ENCODE results near the gene RGL1. TPM values are rescaled to one million over a fixed set of nuclear protein-coding genes. Genes with fewer than 3 reads are reported as not detected.

The RGL1 gene
- total and polyA plus RNA-seq, 4 donors, result 7.0 to 51.6 (median 16.4) TPM

DNA sequence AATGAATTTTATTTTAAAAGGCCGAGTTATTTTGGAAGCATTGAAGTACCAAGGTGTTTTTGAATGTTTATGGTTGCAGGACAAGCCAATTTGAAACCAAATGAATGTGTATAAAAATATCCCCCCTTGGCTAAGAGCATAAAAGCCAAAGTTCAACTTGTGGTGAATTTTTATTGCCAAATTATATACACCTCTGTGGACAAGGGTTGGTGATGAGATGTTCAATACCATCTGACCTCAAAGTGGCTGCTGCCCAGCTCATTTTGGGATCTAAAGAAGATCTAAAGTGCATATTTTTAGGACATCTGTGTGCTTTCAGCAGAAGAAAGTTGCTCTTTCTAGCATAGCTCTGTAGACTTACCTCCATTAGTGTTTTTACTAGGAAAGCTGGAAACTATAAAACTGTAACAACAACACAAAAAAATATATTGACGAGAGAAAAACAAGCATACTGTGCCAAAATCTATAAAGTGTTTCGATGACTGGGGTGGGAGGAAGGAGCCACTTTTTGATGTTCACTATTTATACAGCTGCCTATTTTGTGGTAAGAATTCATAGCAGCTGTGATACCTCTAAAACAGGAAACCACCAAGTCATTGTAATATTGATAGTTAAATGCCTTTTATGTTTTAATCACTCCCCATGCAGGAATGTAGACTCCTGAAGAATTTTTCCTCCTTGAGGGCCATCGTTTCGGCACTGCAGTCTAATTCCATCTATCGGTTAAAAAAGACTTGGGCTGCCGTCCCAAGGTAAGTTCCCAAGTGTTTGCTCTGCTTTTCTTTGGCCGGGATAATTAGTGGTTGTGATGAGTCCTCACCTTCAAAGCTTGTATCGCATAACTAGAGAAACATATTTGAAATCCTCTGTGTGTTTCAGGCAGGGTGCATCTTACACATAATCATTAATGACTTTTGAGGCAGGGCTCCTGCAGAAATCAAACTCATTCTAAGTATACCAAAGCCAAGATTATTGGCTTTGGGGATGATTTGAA lies 83.2 kb downstream of the RGL1 start:
- WGBS, 2 donors, result 72% methylated on average over 9 of the region's 9 CpGs
- H3K4me3 ChIP-seq (ENCODE audit: low read length in 2 of 2), result no peak overlapping the region
- intact Hi-C loops (cut with DNase I), result no loop called here
- no peaks in the 10 kb centered on the region for H3K27me3 ChIP-seq (ENCODE audit: control insufficient read depth in 1 of 2, insufficient read depth in 2 of 2, low read length in 1 of 2)
- H3K36me3 ChIP-seq (ENCODE audit: control insufficient read depth in 1 of 2, insufficient read depth in 2 of 2, low read length in 1 of 2), result peaks cover 0 to 4% of the 10 kb centered on the region in 2 donors
- ATAC-seq (ENCODE audit: low FRiP score), result no peak
- H3K4me1 ChIP-seq (ENCODE audit: control insufficient read depth in 1 of 2, insufficient read depth in 2 of 2, low read length in 2 of 2), result peaks cover 0 to 2% of the 10 kb centered on the region in 2 donors
- peak overlapping the region in 1 of 2 donors; percentile 22 for H3K27ac ChIP-seq (ENCODE audit: low read depth in 1 of 2, low read length in 2 of 2)
- no peak for DNase-seq
- H3K9me3 ChIP-seq (ENCODE audit: control insufficient read depth, low read length), result no peaks in the 10 kb centered on the region

DNA sequence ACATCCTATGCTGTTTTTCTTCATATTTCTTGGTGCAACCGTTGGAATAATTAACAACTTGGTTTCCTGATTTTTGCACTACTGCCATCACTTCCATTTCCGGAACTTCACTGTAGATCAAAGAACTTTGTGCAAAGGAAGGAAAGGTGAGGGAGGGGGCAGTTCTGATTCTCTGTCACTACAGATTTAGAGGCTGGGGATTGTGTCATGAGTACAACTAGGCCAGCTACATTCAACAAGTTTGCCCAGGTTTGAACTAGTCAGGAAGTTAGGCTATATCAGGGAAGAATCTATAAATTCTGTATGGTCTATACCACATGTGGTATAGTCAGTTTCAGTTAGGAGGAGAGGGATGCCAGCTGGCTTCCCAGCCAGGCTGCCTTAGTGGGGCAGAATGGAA lies 84.2 kb downstream of the RGL1 start:
- DNase-seq (no peak), ATAC-seq (ENCODE audit: low FRiP score) (no peak)
- Histone ChIP-seq H3K27me3 (ENCODE audit: control insufficient read depth in 1 of 2, insufficient read depth in 2 of 2, low read length in 1 of 2) (no peaks in the 10 kb centered on the region), H3K9me3 (ENCODE audit: control insufficient read depth, low read length) (no peaks in the 10 kb centered on the region), H3K4me1 (ENCODE audit: control insufficient read depth in 1 of 2, insufficient read depth in 2 of 2, low read length in 2 of 2) (peaks cover 0 to 2% of the 10 kb centered on the region in 2 donors), H3K4me3 (ENCODE audit: low read length in 2 of 2) (no peak overlapping the region), H3K27ac (ENCODE audit: low read depth in 1 of 2, low read length in 2 of 2) (no peak overlapping the region), H3K36me3 (ENCODE audit: control insufficient read depth in 1 of 2, insufficient read depth in 2 of 2, low read length in 1 of 2) (peaks cover 0 to 4% of the 10 kb centered on the region in 2 donors)
- intact Hi-C loops (cut with DNase I), result no loop called here
- 93% methylated on average over 2 of the region's 2 CpGs for WGBS, 2 donors

DNA sequence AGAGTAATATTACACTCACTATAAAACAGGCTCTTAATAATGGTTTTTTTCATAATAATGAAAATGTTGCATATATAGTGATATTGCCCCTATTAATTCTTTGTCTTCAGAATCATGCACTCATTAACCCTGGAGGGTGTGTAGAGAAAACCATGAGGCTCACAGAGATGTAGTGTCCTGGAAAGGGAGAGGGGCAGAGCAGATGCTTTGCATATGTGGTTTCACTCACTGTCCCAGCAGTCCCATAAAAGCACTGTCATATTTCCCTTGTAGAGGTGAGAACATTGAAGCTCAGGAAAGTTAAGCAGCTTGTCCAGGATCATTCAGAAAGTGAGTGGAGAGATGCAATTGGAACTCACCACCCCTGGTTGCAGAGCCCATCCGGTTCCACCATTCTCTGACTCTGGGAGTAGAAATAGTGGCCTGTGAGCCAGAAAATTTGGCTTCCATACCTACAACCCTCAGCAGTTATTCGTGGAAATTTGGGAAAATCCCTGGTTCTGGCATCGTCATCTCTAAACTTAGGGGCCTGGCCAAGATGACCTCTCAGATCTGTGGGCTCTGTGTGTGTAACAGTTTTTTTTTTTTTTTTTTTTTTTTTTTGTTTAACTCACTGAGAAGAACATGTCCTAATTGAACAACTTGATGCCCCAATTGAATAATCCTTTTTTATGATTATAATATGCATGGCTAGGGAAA lies 86.4 kb downstream of the RGL1 start:
- H3K4me1 ChIP-seq (ENCODE audit: control insufficient read depth in 1 of 2, insufficient read depth in 2 of 2, low read length in 2 of 2), result peaks cover 0 to 2% of the 10 kb centered on the region in 2 donors
- 71 to 75% methylated on average over 3 of the region's 3 CpGs for WGBS, 2 donors
- ATAC-seq (ENCODE audit: low FRiP score), result peak; percentile 9
- H3K9me3 ChIP-seq (ENCODE audit: control insufficient read depth, low read length), result no peaks in the 10 kb centered on the region
- H3K36me3 ChIP-seq (ENCODE audit: control insufficient read depth in 1 of 2, insufficient read depth in 2 of 2, low read length in 1 of 2), result peaks cover 0 to 4% of the 10 kb centered on the region in 2 donors
- no peak overlapping the region for H3K4me3 ChIP-seq (ENCODE audit: low read length in 2 of 2)
- DNase-seq, result no peak
- H3K27me3 ChIP-seq (ENCODE audit: control insufficient read depth in 1 of 2, insufficient read depth in 2 of 2, low read length in 1 of 2), result no peaks in the 10 kb centered on the region
- intact Hi-C loops (cut with DNase I), result no loop called here
- H3K27ac ChIP-seq (ENCODE audit: low read depth in 1 of 2, low read length in 2 of 2), result no peak overlapping the region

DNA sequence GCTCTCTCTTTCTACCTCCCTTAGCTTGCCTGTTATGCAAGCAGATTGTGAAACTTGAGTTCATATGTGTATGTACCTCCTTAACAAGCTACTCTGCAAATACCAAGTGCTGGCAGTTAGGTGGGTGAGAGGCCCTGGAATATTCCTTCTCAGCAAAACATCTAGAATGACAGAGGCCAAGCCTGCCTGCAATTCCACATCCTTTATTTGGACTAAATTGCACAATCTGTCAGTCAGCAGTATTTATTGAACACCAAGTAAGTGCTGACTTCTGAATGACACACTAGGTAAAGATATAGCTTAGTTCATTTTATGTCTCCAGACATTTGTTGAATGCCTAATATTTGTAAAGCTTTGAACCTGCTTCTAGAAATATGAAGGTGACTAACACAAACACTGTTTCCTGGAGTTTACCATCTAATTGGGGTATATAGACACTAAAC lies 87.5 kb downstream of the RGL1 start:
- peaks cover 0 to 2% of the 10 kb centered on the region in 2 donors for H3K4me1 ChIP-seq (ENCODE audit: control insufficient read depth in 1 of 2, insufficient read depth in 2 of 2, low read length in 2 of 2)
- DNase-seq (no peak), ATAC-seq (ENCODE audit: low FRiP score) (no peak)
- no peaks in the 10 kb centered on the region for H3K27me3 ChIP-seq (ENCODE audit: control insufficient read depth in 1 of 2, insufficient read depth in 2 of 2, low read length in 1 of 2)
- H3K9me3 ChIP-seq (ENCODE audit: control insufficient read depth, low read length), result no peaks in the 10 kb centered on the region
- peaks cover 0 to 4% of the 10 kb centered on the region in 2 donors for H3K36me3 ChIP-seq (ENCODE audit: control insufficient read depth in 1 of 2, insufficient read depth in 2 of 2, low read length in 1 of 2)
- H3K4me3 ChIP-seq (ENCODE audit: low read length in 2 of 2), result no peak overlapping the region
- intact Hi-C loops (cut with DNase I), result no loop called here
- no peak overlapping the region for H3K27ac ChIP-seq (ENCODE audit: low read depth in 1 of 2, low read length in 2 of 2)

DNA sequence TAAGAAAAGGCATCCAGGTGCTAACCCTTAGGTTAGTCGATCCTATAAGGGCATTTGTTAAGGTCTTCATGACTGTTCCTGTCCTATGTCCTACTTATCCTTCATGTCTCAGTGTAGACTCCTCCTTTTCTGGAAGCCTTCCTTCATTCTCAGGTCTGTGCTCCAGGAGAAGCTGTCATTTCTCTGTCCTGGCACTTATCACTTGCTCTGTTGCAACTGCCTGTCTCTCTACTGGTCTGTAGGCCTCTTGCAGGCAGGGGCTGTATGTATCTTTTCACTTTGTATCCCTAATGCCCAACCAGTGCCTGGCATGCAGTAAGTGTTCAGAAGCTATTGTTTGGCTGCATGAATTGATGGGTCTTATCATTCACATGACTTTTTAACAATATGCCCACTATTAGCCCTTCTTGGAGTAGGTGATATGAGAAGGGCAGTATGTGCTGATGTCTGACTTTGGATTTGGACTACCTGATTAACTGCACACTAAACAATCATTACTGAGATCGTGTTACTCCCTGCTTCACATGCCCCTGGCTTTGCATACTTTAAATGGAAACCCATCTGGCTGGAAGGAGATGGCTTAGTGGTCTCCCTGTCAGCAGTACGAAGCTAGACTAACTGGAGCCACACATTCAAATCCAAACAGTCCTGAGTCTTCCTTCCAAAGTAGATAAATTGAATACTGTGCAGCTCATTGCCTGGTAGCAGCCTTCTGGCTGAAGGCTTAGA lies 88.8 kb downstream of the RGL1 start:
- Histone ChIP-seq H3K4me1 (ENCODE audit: control insufficient read depth in 1 of 2, insufficient read depth in 2 of 2, low read length in 2 of 2) (no peaks in the 10 kb centered on the region), H3K27me3 (ENCODE audit: control insufficient read depth in 1 of 2, insufficient read depth in 2 of 2, low read length in 1 of 2) (no peaks in the 10 kb centered on the region), H3K36me3 (ENCODE audit: control insufficient read depth in 1 of 2, insufficient read depth in 2 of 2, low read length in 1 of 2) (peaks cover 0 to 4% of the 10 kb centered on the region in 2 donors), H3K9me3 (ENCODE audit: control insufficient read depth, low read length) (no peaks in the 10 kb centered on the region), H3K4me3 (ENCODE audit: low read length in 2 of 2) (no peak overlapping the region), H3K27ac (ENCODE audit: low read depth in 1 of 2, low read length in 2 of 2) (no peak overlapping the region)
- intact Hi-C loops (cut with DNase I), result no loop called here
- DNase-seq (no peak), ATAC-seq (ENCODE audit: low FRiP score) (no peak)
- WGBS, 2 donors, result 76 to 81% methylated on average over 3 of the region's 3 CpGs

DNA sequence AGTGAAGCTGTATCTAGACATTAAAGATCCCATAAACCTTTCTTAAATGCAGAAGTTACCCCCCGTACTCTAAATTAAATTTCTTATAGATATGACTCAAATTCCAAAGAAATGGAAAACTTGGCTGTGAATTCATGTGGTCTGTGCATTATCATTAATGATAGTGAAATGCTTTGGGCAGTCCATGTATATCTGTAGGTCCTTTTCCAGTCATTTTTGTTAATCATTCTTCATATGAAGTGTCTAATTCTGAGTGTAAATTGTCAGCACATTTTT lies 89.3 kb downstream of the RGL1 start:
- Histone ChIP-seq H3K9me3 (ENCODE audit: control insufficient read depth, low read length) (no peaks in the 10 kb centered on the region), H3K27me3 (ENCODE audit: control insufficient read depth in 1 of 2, insufficient read depth in 2 of 2, low read length in 1 of 2) (no peaks in the 10 kb centered on the region), H3K4me3 (ENCODE audit: low read length in 2 of 2) (no peak overlapping the region), H3K4me1 (ENCODE audit: control insufficient read depth in 1 of 2, insufficient read depth in 2 of 2, low read length in 2 of 2) (no peaks in the 10 kb centered on the region), H3K27ac (ENCODE audit: low read depth in 1 of 2, low read length in 2 of 2) (no peak overlapping the region), H3K36me3 (ENCODE audit: control insufficient read depth in 1 of 2, insufficient read depth in 2 of 2, low read length in 1 of 2) (peaks cover 0 to 4% of the 10 kb centered on the region in 2 donors)
- 93 to 94% methylated on average over 1 of the region's 1 CpG for WGBS, 2 donors
- DNase-seq (no peak), ATAC-seq (ENCODE audit: low FRiP score) (no peak)
- intact Hi-C loops (cut with DNase I), result no loop called here

DNA sequence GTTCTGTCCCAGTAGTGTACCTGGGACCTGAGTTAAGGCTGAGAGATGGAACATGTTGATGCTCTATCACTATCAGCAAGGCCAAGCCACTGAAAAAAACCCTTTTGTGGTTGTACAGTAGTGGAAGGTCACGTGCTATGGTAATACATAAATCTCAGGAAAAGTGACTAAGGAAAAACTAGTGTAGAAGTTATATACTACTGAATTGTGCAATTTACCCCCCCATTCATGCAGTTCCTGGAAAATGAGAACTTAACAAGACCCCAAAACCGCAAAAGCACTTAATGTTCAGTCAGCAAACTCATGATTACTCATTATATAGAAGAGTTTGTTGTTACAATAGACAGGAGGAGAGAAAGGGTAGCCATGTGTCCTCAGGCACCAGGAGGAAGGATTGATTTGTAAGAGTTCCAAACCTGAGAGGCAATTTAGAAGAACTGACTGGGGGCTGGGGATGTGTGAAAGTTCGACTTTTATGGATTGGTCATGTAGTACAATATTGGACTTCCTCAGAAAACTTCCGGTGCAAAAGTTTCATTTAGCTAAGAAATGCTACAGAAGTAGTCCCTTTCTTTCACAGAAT lies 91.6 kb downstream of the RGL1 start:
- H3K27ac ChIP-seq (ENCODE audit: low read depth in 1 of 2, low read length in 2 of 2), result no peak overlapping the region
- peaks cover 2 to 4% of the 10 kb centered on the region in 2 donors for H3K36me3 ChIP-seq (ENCODE audit: control insufficient read depth in 1 of 2, insufficient read depth in 2 of 2, low read length in 1 of 2)
- no peaks in the 10 kb centered on the region for H3K27me3 ChIP-seq (ENCODE audit: control insufficient read depth in 1 of 2, insufficient read depth in 2 of 2, low read length in 1 of 2)
- no peaks in the 10 kb centered on the region for H3K4me1 ChIP-seq (ENCODE audit: control insufficient read depth in 1 of 2, insufficient read depth in 2 of 2, low read length in 2 of 2)
- no peaks in the 10 kb centered on the region for H3K9me3 ChIP-seq (ENCODE audit: control insufficient read depth, low read length)
- ATAC-seq (ENCODE audit: low FRiP score), result no peak
- WGBS, 2 donors, result 92% methylated on average over 4 of the region's 4 CpGs
- DNase-seq, result no peak
- intact Hi-C loops (cut with DNase I), result no loop called here
- H3K4me3 ChIP-seq (ENCODE audit: low read length in 2 of 2), result no peak overlapping the region

DNA sequence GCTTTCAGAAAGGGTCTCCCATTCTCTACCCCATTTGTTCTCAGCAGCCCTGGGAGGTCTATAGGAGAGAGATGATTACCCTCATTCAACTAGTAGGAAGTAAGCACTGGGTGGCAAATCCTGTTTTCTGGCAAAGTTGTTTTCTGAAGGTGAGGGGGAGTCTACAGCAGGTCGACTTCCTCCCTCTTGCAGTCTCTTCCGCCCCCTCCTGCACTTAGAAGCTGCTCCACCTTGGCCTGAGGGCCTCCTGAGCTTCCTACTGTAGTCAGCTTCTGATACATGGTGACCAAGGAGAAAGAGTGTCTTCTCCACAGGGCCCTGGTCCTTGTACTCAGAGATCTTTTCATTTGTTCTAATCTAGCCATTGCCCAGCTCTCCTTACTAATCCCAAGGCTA lies 93.1 kb downstream of the RGL1 start:
- no peaks in the 10 kb centered on the region for H3K27me3 ChIP-seq (ENCODE audit: control insufficient read depth in 1 of 2, insufficient read depth in 2 of 2, low read length in 1 of 2)
- intact Hi-C loops (cut with DNase I), result no loop called here
- no peak overlapping the region for H3K27ac ChIP-seq (ENCODE audit: low read depth in 1 of 2, low read length in 2 of 2)
- H3K4me3 ChIP-seq (ENCODE audit: low read length in 2 of 2), result no peak overlapping the region
- H3K9me3 ChIP-seq (ENCODE audit: control insufficient read depth, low read length), result no peaks in the 10 kb centered on the region
- no peaks in the 10 kb centered on the region for H3K4me1 ChIP-seq (ENCODE audit: control insufficient read depth in 1 of 2, insufficient read depth in 2 of 2, low read length in 2 of 2)
- no peak for DNase-seq
- peak; percentile 20 for ATAC-seq (ENCODE audit: low FRiP score)
- H3K36me3 ChIP-seq (ENCODE audit: control insufficient read depth in 1 of 2, insufficient read depth in 2 of 2, low read length in 1 of 2), result peaks cover 2 to 4% of the 10 kb centered on the region in 2 donors
- WGBS, 2 donors, result 79 to 83% methylated on average over 2 of the region's 2 CpGs
